ENCODE results near the gene PTPRA.
"Not testable (repeated sequence)": the region's sequence is repeated elsewhere in the genome, so short reads cannot be mapped to it uniquely, and the experiment has no call there.

Gene PTPRA

DNA sequence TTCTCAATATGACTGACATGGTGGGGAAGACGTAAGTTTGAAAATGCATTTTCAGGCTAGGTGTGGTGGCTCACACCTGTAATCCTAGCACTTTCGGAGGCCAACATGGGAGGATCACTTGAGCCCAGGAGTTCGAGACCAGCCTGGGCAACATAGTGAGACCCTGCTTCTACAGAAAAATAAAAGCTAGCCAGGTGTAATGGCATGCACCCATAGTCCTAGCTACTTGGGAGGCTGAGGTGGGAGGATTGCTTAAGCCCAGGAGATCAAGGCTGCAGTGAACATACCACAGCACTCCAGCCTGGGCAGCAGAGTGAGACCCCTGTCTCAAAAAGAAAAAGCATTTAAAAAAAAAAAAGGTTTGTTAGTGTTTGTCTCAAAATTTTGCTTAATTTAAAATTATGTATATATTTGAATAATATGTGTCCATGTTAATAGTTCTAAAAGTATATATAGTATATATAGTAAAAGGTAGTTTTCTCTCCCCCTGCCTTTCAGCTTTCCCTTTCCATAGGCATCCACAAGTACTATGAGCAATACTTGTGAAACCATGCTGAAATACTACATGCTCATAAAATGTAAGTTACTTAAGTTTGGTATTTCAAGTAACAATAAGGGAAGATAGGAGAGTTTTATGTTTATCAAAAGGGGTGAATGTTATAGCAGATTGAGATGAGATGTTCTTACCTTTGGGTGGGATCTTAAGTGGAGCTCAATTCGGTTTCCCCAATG is 15.1 kb downstream of the PTPRA start:
- DNase-seq (ENCODE audit: low read depth in 2 of 3, low spot score in 1 of 3), result no peak

DNA sequence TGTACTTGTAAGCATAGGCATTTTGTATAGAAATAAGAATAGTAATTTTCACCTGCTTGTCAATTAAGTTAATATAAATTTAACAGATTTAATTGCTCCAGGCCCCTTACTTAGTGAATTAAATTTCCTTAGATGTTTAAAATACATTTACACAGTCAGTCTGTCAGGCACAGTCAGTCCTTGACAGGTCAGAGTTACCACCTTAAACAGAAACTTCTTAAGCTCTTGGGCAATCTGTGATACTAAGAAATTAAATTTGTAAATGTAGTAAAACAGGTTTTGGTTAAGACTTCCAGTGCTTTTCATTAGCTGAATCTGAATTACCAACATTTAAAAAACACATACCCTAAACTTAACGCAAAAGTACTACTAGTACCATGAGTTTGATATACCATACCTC is 15.9 kb downstream of the PTPRA start:
- no peak for DNase-seq (ENCODE audit: low read depth in 2 of 3, low spot score in 1 of 3)

DNA sequence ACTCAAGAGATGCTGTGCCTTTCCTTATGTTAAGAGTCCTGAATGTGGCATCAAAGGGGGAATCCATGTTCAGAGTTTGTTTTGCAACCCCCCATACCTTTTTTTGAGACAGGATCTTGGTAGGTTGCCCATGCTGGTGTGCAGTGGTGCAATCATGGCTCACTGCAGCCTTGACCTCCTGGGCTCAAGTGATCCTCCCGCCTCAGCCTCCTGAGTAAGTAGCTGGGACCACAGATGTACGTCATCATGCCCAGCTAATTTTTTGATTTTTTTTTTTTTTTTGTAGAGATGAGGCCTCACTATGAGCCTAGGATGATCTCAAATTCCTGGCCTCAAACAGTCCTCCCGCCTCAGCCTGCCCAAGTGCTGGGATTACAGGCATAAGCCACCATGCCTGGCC is 16.5 kb downstream of the PTPRA start:
- DNase-seq (ENCODE audit: low read depth in 2 of 3, low spot score in 1 of 3), result no peak

DNA sequence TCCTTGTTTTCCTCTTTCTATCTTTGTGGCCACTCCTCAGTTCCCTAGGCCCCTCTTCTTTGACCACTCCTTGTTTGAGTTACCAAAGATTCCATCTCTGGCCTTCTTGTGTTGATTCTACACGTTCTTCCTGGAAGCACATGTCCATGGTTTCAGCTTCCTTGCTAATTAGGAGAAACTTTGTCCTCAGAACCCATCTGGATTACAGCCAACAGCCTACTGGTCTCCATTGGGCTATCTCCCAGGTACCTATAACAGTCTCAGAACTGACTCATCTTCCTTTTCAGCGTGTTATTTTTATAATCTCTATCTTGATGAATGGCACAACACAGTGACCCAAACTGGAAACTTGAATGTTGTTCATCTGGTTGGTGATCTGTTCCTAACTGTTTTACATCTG is 17.5 kb downstream of the PTPRA start:
- no peak for DNase-seq (ENCODE audit: low read depth in 2 of 3, low spot score in 1 of 3)

DNA sequence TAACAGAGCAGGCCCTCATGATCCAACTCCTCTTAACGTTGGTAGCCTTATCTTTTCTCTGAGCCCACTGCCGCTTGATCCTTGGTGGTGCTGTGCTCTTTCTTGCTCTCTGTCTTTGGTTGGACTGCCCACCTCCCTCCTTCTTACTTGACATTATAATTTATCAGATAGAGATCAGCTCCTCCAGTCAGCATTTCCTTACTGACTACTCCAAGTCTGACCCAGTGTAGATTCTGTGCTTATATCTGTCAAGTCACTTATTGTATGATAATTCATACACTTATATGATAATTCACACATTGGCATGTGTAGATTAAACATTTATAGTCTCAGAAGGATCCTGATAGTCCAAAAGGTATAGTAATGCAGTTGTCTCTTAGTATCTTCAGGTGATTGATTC is 18.1 kb downstream of the PTPRA start:
- DNase-seq (ENCODE audit: low read depth in 2 of 3, low spot score in 1 of 3), result no peak

DNA sequence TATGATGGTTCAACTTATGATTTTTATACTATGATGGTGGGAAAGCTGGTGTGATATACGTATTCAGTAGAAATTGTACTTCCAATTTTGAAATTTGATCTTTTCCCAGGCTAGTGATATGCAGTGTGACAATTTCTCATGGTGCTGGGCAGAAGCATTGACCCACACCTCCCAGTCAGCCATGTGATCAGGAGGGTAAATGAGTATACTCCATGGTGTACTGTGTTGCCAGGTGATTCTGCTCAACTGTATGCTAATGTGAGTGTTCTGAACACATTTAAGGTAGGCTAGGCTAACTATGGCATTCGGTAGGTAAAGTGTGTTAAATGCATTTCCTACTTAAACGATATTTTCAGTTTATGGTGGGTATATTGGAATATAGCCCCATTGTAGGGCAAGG is 19.1 kb downstream of the PTPRA start:
- no peak for DNase-seq (ENCODE audit: low read depth in 2 of 3, low spot score in 1 of 3)

DNA sequence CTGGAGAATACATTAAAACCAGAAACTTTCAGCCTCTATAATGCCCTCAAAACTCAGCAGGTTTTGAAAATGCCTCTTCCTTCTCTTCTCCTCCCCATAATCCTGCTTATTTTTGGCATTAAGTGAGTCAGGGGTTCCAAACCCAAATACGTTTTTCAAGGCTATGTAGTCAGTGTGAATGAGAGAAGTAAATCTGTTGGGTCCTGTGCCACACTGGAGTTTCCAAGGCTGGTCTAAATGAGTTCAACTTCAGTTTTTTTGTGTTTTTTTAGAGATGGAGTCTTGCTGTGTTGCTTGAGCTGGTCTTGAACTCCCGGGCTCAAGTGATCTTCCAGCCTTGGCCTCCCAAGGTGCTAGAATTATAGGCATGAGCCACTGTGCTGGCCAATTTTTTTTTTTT is 20.9 kb downstream of the PTPRA start:
- no peak for DNase-seq (ENCODE audit: low read depth in 2 of 3, low spot score in 1 of 3)

DNA sequence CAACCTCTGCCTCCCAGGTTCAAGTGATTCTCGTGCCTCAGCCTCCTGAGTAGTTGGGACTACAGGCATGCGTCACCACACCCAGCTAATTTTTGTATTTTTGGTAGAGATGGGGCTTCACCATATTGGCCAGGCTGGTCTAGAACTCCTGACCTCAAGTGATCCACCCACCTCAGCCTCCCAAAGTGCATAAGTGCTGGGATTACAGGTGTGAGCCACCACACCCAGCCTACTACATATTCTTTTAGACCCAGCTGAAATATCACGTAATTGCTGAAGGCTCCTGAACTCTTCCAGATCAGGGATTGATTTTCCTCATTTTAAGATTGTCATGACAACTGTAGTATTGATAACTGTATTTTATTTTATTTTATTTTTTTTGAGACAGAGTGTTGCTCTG is 21.9 kb downstream of the PTPRA start:
- DNase-seq (ENCODE audit: low read depth in 2 of 3, low spot score in 1 of 3), result not testable (repeated sequence)

DNA sequence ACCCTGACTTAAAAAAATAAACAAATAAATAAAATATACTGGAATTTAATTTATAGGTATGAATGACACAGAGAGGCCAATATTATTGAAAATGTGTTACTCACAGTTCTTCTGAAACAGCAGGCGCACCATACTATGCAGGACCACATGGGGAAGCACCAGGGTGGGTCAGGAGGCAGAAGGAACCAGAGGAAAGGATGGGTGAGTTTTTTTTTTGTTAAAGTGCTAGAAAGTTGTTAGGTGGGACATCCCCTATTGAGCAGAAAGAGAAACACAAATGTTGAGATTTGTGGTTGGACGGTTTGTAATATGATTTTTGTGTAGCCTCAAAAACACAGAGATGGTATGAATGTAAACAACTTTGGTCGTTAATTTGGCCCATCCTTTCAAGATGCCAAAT is 26.0 kb downstream of the PTPRA start:
- DNase-seq (ENCODE audit: low read depth in 2 of 3, low spot score in 1 of 3), result peak in 1 of 3 donors; percentile 15

DNA sequence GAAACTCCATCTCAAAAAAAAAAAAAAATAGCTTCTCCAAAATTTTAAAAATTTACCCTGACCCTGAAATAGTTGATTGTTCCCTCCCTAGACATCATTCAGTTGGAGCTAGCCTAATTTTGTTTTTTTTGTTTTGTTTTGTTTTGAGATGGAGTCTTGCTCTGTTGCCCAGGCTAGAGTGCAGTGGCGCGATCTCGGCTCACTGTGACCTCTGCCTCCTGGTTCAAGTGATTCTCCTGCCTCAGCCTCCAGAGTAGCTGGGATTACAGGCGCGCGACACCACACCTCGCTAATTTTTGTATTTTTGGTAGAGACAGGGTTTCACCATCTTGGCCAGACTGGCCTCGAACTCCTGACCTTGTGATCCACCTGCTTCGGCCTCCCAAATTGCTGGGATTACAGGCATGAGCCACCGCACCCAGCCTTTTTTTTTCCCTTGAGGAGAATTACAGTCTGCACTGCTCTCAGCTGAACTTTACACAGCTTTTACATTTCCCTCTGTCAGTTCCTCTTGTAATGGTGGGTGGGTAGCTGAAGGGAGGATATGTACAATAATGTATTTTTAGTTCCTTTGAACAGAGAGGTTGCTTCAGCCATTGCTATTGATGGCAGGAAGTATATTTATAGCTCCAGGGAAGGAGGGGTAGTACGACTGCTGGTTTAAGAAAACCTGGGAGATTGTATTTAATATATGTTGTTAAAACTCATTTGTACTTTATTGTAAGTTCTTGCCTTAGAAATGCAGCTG is 27.7 kb downstream of the PTPRA start:
- DNase-seq (ENCODE audit: low read depth in 2 of 3, low spot score in 1 of 3), result no peak

DNA sequence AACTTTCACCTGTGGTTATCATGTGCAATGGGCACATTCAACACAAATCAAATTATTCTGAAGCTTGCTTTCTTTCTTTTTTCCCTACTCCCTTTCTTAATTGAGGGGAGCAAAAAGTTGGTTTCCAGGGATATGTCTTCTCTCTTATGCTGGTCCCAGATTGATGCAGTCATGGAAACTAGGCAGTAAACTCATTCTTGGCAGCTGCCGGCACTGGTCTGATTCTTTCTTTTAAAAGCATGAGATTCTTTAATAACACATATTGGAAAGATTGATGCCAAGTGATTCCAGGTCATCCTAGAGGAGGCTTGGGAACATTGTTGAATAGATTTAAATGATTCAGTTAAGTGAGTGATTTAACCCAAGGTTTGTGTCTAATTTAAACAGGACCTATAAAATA is 29.0 kb downstream of the PTPRA start:
- DNase-seq (ENCODE audit: low read depth in 2 of 3, low spot score in 1 of 3), result no peak

DNA sequence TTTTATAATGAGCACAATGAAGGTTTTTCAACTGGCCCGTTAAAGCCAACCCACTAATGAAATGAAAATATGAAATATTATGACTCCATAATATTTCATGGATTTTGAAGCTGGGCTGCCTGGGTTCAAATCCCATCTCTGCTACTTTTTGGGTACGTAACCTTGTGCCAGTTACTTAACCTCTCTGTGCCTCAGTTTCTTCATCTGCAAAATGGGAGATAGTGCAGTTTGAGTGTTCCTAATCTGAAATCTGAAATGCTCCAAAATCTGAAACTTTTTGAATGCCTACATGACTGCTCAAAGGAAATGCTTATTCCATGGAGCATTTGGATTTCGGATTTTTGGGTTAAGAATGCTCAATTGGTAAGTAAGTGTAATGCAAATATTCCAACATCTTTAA is 29.5 kb downstream of the PTPRA start:
- no peak for DNase-seq (ENCODE audit: low read depth in 2 of 3, low spot score in 1 of 3)

DNA sequence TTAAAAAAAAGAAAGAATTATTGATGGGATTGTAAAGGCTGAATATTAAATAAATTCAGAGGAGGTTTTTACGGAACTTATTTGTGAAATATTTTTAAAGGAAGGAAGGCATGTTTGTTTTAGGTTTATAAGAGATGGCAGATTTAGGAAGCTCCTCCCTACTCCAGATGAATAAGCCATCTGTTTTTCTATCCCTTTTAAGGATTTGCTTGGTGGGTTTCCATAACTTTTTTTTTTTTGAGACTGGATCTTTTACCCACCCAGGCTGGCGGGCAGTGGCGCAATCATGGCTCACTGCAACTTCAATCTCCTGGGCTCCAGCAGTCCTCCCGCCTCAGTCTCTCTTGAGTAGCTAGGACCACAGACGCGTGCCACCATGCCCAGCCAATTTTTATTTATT is 30.4 kb downstream of the PTPRA start:
- no peak for DNase-seq (ENCODE audit: low read depth in 2 of 3, low spot score in 1 of 3)

DNA sequence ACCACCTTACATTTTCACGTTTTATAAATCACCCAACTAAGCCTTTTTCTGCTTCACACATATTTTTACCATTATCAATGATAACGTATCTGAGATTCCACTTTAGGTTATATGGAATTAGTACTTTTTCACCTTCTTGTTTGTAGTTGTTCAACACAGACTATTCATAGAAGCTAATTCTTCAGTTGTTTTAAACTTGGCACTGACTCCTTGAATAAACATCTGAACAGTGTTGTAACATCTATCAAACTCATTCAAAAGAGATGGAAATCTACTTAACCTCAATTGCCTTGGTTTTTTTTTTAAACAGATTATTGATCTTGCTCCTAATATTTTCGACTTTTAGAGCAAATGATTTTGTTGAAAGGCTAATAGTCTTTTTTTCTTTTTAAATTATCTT is 34.2 kb downstream of the PTPRA start:
- DNase-seq (ENCODE audit: low read depth in 2 of 3, low spot score in 1 of 3), result no peak

DNA sequence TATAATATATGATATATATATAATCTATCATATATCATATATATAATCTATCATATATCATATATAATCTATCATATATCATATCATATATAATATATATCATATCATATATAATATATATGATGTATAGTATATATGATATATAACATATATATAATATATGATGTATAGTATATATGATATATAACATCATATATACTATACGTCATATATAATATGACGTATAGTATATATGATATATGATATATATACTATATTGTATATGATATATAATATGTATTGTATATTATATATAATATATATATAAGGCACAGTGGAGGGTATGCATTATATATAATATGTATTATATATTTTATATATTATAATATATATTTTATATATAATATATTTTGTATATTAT is 36.7 kb downstream of the PTPRA start:
- no peak for DNase-seq (ENCODE audit: low read depth in 2 of 3, low spot score in 1 of 3)

DNA sequence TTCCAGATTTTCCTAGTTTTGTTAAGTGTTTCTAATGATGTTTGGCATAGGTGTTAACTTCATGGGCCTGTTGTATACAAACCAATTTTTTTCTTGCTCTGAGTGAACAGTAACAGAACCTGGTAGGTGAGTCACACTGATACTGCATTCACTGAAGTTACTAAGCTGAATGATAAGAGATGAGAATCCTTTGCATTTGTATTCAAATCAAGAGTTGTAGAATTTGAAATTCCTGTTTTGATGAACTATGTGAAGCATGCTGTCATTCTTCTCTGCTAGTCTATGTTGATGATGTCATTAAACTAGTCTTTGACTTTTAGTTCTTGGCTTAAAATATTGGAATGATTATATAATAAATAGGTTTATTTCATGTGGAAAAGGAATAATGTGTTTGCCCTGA is 37.9 kb downstream of the PTPRA start:
- DNase-seq (ENCODE audit: low read depth in 2 of 3, low spot score in 1 of 3), result no peak

DNA sequence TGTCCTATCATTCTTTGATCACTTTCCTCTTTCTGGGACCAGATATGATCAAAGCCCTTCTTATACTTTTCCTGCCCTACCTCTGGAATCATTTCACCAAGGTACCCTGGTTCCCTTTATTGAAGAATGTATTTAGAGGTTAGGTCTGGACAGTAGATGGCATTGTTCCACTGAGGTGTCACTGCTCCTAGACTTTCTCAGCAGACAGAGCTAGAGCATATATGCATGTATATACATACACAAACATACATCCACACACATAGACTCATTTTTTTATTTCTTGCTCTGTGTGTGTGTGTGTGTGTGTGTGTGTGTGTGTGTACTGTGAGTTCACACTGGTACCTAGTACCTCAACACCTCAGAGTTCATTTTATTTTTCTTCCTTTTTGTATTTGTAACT is 40.9 kb downstream of the PTPRA start:
- DNase-seq (ENCODE audit: low read depth in 2 of 3, low spot score in 1 of 3), result no peak

DNA sequence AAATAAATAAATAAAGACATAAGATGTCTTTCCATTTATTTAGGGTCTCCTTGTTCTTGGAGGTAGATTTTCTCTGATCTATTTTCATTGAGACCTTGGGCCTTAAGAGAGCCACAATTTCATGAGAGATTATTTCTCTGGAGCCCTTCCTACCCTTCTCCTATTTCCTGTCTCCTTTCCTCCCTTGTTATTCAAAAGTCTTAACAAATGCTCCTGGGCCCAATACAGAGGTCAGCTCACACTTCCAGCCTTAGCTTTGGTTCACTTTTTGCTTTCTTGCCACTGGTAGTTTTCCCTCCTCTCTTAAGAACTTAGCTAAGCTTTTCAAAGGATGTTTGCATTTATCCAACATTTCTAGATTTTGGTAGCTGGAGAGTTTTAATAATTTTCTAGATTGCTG is 44.0 kb downstream of the PTPRA start:
- DNase-seq (ENCODE audit: low read depth in 2 of 3, low spot score in 1 of 3), result no peak

DNA sequence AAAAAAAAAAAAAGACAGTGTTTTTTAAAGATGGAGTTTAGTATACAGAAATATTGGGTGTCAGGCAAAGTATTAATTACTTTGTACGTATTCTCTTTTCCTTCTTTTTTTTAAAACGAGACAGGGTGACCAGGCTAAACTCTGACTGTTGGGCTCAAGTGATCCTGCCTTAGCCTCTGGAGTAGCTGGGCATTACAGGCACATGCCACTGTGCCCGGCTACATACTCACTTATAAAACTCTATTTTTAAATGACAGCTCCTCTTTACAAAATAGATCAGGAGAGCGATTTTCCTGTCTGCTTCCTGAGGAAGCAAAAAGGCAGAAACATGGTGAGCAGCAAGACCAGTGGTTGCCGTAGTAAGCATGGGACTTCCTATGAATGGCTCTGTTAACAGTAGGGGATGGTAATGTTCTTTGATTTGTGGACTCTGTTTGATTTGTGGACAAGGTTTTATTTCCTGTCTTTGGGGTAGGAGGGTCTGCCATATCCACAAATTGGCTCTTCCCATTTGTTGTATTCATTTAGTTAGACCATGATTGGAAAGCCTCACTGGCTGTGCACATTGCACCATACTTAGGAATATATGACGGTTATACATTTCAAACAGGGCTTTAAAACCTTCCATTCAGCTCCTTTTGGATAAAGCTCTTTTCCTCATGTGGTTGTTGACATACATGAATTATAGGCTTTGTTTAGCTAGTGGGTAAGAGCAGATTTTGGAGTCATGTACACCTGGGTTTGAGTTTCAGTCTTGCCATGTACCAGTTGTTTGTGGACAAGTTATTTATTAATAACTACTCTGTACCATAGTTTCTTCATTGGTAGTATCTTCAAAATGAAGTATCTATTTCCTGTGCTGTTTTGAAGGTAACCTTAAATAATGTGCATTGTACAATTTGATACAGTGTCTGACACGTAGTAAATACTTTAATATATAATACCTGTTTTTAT is 45.1 kb downstream of the PTPRA start:
- DNase-seq (ENCODE audit: low read depth in 2 of 3, low spot score in 1 of 3), result no peak

DNA sequence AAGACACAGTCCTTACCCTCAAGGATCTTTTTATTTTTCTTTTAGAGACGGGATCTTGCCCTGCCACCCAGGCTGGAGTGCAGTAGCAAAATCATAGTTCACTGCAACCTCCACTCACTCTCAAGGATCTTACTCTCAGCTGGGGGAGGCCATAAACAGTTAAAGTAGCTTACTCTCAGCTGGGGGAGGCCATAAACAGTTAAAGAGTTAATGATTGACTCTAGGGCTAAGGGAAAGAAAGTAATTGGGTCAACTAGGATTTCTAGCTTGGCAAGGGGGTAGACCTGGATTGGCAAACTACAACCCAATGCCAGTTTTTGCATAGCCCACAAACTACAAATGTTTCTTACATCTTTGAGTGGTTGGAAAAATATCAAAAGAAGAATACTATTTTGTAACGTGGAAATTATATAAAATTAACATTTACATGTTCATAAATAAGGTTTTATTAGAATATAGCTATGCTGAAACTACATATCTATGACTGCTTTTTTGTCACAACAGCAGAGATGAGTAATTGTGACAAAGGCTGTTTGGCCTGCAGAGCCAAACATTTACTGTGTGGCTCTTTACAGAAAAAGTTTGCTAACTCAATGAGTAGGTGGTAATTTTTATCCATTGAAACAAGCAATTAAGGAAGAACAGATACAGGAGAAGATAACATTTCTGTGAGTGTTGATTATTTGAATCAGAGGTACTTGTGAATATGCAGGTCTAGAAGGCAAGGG is 46.4 kb downstream of the PTPRA start:
- no peak for DNase-seq (ENCODE audit: low read depth in 2 of 3, low spot score in 1 of 3)

DNA sequence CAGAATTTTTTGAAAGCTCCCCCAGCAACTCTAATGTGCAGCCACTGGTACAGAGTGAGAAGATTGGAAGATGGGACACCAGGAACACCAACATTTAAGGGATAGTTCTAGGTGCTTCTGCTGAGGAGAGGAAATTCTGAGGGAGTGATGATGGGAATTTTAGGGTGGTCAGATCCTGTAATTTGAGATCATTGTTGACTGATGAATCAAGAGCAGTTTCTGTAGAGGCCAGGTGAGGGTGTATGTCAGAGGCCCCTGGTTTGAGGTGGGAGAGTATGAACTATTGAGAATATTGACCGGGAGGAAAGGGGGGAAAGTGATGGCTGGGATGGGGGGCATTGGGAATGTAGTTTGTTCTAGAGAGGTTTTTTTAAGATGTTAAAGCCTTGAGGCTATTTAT is 47.2 kb downstream of the PTPRA start:
- no peak for DNase-seq (ENCODE audit: low read depth in 2 of 3, low spot score in 1 of 3)

All from stimulated activated CD4-positive, alpha-beta T cell treated with anti-CD3 and anti-CD28 coated beads, Interleukin-12 subunit alpha, Interleukin-12 subunit beta, amount 100 ng/mL, for 48 hours (primary cell).